ENCODE data around the gene SLC33A1.
A peak's percentile ranks its signal among the peaks of the same experiment; 100 is the strongest.
"Not testable (repeated sequence)": the region's sequence is repeated elsewhere in the genome, so short reads cannot be mapped to it uniquely, and the experiment has no call there.

The SLC33A1 gene

DNA sequence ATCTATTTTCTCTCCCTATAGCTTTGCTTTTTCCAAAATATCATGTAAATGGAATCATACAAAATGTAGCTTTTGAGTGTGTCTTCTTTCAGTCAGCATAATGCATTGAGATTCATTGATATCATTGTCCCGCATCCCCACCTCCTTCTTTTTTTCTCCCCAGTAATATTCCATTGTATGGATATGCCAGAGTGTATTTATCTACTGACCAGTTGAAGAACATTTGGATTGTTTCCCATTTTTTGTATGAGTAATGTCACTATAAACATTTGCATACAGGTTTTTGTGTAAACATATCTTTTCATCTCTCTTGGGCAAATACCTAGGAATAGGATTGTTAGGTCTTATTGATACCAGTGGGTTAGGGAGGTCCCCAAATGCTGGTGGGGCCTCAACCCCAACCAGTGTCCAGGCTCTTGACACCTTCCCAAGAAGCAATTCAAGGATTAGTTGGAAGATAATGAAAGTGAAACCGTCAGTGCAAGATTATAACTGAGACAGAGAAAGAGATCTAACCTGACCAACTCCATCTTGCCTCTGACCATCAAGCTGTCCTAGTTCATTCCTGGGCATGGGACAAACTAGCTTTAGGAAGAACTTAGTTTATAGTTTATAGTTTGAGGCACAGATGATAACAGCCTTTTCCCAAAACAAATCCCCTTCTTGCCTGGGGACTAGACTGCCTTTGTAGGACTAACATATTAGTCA, 7.4 kb upstream of the SLC33A1 start:
- no peak for DNase-seq

DNA sequence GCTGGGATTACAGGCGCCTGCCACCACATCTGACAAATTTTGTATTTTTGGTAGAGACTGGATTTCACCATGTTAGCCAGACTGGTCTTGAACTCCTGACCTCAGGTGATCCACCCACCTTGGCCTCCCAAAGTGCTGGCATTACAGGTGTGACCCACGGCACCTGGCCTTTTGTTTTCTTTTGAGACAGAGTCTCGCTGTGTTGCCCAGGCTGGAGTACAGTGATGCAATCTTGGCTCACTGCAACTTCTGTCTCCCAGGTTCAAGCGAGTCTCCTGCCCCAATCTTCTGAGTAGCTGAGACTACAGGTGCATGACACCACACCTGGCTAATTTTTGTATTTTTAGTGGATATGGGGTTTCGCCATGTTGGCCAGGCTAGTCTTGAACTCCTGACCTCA, 6.2 kb upstream of the SLC33A1 start:
- not testable (repeated sequence) for DNase-seq

DNA sequence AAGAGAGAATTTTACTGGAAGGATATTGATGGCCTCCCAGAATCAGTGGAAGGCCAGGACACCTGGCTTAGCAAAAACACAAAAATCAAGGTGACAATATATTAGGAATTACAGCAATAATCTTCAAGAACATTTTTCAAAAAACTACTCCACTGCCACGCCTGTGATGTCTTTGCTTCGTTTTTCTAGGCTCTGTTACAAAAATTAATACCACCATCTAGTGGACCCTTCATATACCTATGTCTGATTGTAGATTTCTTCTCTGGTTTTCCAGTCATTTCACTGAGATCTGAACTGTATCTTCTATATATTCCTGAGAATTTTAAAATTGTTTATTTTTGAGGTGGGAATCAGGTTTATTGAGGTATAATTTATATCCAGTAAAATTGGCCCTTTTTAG, 5.6 kb upstream of the SLC33A1 start:
- DNase-seq, result no peak

- no peak for DNase-seq
Observed at GRCh38 chr3:155853214-155854140, 750 bp downstream of the SLC33A1 start.

DNA sequence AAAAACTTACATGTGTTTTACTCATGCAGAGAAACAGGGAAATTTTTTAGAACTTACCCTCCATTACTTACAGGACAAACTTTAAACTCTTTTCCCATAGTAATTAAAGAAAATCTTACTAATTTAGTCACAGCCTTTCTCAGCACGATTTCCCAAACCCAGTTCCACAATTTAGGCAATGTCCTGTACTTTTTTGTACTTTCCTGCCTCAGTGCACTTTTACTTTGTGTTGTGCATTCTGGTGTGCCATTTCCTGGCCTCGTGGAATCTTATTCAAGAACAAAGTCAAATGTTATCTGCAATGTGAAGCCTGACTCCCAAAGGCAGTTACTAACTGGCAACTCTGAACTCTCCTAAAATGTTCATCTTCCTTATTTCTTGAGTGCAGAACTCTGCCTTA, 1.9 kb downstream of the SLC33A1 start:
- DNase-seq, result no peak

DNA sequence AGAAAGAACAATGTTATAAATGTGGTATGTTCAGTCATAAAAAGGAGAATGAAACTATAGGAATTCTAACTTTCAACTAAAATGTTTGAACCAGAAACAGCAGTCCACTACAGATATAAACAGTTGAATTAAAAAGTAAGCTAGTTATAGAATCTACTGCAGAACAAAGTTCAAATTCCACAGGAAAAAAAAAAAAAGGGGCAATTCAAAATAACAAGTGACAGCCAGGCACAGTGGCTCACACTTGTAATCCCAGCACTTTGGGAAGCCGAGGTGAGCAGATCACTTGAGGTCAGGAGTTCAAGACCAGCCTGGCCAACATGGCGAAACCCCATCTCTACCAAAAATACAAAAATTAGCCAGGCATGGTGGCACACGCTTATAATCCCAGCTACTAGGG, 4.8 kb downstream of the SLC33A1 start:
- DNase-seq, result not testable (repeated sequence)

GRCh38 chr3:155847993-155848392, 6.2 kb downstream of the SLC33A1 start:
- no peak for DNase-seq

- no peak for DNase-seq
Observed at GRCh38 chr3:155846119-155846518, 8.1 kb downstream of the SLC33A1 start.

- no peak for DNase-seq
Observed at GRCh38 chr3:155843569-155843968, 10.7 kb downstream of the SLC33A1 start.

DNA sequence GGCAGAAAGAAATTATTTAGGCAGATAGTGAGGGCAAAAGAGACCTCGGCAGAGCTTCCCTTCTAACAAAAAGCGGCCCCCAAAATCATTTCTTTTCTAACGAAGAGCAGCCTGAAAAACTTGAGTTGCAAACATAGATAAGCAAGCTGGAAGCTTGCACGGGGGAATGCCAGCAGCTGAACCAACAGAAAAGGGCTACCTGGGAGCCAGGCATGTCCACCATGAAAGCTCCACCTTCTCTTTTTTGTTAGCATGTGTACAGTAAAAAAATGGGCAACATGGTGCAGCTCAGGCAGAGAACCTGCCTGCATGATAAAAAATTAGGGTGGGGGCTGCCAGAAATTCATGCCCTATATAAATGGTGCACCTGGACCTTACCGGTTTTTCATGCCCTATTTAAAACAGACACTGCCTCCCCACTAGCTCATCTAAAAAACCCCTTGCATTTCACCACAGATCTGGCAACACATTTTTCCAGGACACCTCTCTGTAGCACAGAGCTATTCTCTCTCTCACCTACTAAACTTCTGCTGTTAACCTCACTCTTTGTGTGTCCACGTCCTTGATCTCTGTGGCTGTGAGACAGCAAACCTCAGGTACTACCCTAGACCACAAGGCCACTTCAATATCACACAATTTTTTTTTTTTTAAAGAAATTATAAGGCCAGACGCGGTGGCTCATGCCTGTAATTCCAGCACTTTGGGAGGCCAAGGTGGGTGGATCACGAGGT, 18.7 kb downstream of the SLC33A1 start:
- no peak for DNase-seq

DNA sequence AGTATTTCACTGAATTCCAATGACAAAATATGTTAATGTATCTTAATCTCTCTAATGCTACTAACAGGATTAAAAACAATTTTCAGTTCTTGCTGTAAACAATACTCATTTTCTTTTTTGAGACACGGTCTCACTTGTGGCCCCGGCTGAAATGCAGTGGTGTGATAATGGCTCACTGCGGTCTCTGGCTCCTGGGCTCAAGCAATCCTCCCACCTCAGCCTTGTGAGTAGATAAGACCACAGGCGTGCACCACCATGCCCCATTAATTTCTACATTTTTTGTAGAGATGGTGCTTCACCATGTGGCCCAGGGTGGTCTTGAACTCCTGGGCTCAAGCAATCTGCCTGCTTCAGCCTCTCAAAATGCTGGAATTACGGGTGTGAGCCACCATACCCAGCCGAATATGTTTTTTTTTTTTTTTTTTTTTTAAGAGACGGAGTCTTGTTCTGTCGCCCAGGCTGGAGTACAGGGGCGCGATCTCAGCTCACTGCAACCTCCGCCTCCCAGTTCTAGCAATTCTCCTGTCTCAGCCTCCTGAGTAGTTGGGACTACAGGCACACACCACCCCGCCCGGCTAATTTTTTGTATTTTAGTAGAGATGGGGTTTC, 25.6 kb downstream of the SLC33A1 start:
- DNase-seq, result not testable (repeated sequence)

- no peak for DNase-seq
Observed at GRCh38 chr3:155815030-155815545, 39.1 kb downstream of the SLC33A1 start.

DNA sequence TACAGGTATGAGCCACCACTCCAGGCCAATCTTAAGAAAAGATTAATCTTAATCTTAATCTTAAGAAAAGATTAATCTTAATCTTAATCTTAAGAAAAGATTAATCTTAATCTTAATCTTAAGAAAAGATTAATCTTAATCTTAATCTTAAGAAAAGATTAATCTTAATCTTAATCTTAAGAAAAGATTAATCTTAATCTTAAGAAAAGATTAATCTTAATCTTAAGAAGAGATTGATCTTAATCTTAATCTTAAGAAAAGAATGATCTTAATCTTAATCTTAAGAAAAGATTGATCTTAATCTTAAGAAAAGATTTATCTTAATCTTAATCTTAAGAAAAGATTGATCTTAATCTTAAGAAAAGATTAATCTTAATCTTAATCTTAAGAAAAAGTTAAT, 41.0 kb downstream of the SLC33A1 start:
- DNase-seq, result not testable (repeated sequence)

GRCh38 chr3:155809181-155809580, 45.0 kb downstream of the SLC33A1 start:
- DNase-seq, result no peak

DNA sequence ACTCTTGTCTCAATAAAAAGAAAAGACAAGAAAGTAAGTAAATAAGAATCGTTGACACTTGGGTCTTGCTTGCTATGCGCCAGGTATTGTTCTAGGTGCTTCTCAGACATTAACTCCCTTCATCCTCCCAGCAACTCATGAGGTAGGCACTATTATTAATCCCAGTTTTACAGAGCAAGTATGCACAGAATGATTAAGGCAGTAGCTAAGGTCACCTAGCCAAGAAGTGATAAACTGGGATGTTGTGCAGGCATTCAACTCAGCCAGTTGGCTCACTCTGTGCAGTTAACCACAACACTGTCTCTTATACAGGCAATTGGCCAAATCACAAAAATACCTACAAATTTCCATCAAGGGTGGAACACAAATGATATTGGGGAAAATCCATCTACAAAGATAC, 46.4 kb downstream of the SLC33A1 start:
- no peak for DNase-seq

DNA sequence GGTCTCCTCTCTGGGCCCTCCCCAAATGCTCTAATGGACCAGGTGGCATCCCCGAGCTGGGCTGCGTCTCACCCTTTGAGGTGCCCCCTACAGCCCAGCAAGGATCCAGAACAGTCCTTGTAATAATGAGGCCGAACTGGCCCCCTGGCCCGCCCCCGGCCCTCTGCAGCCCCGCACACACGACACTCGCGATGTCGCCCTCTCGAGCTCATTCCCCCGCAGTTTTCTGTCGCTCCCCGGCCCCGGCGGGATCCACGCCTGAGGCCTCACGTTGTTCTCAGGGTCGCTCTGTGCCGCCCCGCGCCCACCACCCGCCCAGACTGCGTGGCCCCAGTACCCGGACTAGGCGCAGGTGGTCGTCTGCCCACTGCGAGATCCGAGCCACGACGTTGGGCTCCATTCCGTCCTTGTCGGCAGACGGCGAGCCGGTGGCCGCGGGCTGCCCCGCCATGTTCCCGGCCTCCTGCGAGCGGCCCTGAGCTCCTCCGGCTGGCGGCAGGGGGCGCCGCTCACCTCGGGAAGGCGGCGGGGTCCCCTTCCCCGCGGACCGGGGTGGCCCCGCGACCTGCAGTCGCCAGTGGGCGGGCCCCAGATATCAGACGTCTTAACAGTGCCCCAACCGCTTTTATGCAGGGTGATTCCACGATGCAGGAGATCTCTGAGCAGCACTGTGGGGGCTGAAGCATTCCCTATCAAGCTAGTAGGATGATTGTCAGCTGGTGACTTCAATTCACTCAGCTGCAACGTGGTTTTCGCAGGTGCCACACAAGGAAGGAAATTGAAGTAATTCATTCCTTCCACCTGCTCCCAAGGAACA, 48.2 kb downstream of the SLC33A1 start, which contains the start of gene C3orf33:
TSS of gene C3orf33 (minus strand) at position 477 of the 817 bp plus-strand sequence. CDS start at position 451, 26 bp downstream.
- DNase-seq, result peak; percentile 35

GRCh38 chr3:155805204-155805801, 48.9 kb downstream of the SLC33A1 start:
- no peak for DNase-seq

GRCh38 chr3:155804323-155804722, 49.9 kb downstream of the SLC33A1 start:
- no peak for DNase-seq

DNA sequence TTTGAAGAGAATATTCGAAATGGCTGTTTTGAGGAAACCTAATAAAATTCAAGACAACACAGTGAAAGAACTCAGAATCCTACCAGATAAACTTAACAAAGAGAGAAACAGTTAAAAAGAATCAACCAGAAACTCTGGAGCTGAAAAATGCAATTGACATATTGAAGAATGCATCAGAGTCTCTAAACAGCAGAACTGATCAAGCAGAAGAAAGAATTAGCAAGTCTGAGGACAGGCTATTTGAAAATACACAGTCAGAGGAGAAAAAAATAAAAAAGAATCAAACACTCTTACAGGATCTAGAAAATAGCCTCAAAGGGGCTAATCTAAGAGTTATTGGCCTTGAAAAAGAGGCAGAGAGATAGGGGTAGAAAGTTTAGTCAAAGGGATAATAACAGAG, 61.7 kb downstream of the SLC33A1 start:
- DNase-seq, result no peak

- no peak for DNase-seq
Observed at GRCh38 chr3:155791190-155791589, 63.0 kb downstream of the SLC33A1 start.

DNA sequence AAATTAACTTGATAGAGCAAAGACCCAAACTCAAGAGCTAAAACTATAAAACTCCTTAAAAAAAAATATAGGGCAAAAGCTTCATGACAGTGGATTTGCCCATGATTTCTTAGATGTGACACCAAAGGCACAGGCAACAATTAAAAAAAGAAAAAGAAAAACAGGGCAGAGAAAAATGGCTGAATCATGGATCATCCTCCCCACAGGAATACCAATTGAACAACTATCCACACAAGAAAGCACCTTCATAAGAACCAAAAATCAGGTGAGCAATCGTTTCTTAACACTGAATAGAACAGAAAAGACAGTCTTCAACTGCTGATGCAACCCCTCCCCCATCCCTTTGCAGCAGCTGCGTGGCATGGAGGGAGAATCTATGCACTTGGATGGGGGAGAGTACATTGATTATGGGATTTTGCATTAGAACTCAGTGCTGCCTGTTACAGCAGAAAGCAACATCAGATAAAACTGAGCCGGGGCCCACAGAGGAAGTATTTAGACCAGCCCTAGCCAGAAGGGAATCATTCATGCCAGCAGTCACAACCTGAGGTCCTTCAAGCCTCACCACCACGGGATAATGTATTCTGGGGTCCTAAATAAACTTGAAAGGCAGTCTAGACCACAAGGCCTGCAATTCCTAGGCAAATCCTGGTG, 63.8 kb downstream of the SLC33A1 start:
- DNase-seq, result no peak
